SK-N-MC (cell line): ENCODE results near the gene ADARB2.

ENCODE experiments used
- EZH2 ChIP-seq: fragments of 200-600 bp; sonication (generic); IDR thresholded peaks from one replicate; pipeline ENCODE4 v1.6.1; 2017; ENCODE audit warnings: antibody characterized with exemption
- FOXP2 ChIP-seq: optimal IDR thresholded peaks from 2 replicates; pipeline ENCODE3; 2011; ENCODE audit warnings: mild to moderate bottlenecking, moderate library complexity; ENCODE audit not compliant: insufficient read depth; ENCODE audit errors: extremely low read length, control extremely low read depth
- POLR2AphosphoS5 ChIP-seq: IDR thresholded peaks from 2 replicates; pipeline ENCODE4 v1.6.1; 2012; ENCODE audit warnings: mild to moderate bottlenecking, low read depth, low read length, borderline replicate concordance

DNA sequence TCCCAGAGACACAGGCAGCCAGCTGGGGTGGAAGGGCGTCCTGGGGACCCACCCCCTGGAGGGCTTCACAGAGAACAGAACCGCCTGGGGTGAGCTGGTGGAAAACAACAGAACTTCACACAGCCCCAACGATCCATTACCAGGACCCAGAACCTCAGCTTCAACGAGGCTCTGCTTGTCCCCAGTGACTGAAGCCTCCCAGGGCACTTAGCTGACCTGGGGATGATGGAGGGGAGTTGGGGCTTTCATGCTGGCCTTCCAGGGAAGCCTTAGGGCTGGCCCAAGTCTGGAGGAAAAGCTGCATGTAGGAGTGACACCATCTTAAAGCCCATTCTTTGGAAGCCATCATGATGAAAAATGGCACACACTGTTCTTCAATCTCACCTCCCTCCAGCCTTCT is 381.0 kb downstream of the ADARB2 start:
- TF ChIP-seq POLR2AphosphoS5 = no peak
- no peak for TF ChIP-seq EZH2
- no peak for TF ChIP-seq FOXP2
